GM12878 (cell line): ENCODE data around the gene CADM2. TPM values are rescaled to one million over a fixed set of nuclear protein-coding genes. Genes with fewer than 3 reads are reported as not detected.

Experiments
- ATAC-seq: fragments of 200-7000 bp; cut with Tn5 transposase; 3 replicates; pipeline ENCODE4 v1.9.1; 2020; ENCODE audit warnings: mild to moderate bottlenecking, moderate library complexity
- BruUV-seq: library from RNA; stranded (reverse); fragments of 400-500 nt; replicated peaks from 2 replicates; lab custom pipeline; 2021; lab: Mats Ljungman, UMichigan
- CTCF ChIA-PET: fragments of 300-600 bp; sonication (Branson Sonifier 250); formaldehyde crosslinking; extraction: SDS; loops from one replicate; lab custom pipeline; 2021; ENCODE audit warnings: inconsistent platforms; lab: Yijun Ruan, JAX
- POLR2A ChIA-PET: fragments of 350-600 bp; formaldehyde crosslinking; extraction: SDS; loops from one replicate; lab custom pipeline; 2021; ENCODE audit warnings: inconsistent platforms; lab: Charles Lee
- RAD21 ChIA-PET: fragments of 300-600 bp; sonication (Branson Sonifier 250); formaldehyde crosslinking; loops from one replicate; lab custom pipeline; 2023; ENCODE audit warnings: antibody characterized with exemption; ENCODE audit not compliant: unreplicated experiment; lab: Charles Lee
- SMC1A ChIA-PET: fragments of 300-600 bp; sonication (Branson Sonifier 250); formaldehyde crosslinking; loops from one replicate; lab custom pipeline; 2023; ENCODE audit not compliant: unreplicated experiment, uncharacterized antibody; lab: Charles Lee
- DNase-seq: peaks from one replicate; pipeline ENCODE4 v3.0.0-alpha.2; 2011; ENCODE audit warnings: low read depth, low spot score
- FAIRE-seq: peaks from 3 replicates; lab custom pipeline; 2011; peaks lifted over from hg19 to GRCh38; lab: Jason Lieb, UNC
- H2AFZ ChIP-seq: 2 replicates; pipeline ENCODE4 v1.6.0; 2011; ENCODE audit warnings: low read depth, low read length, control low read depth; ENCODE audit not compliant: control insufficient read depth
- H3K27ac ChIP-seq: 2 replicates; pipeline ENCODE4 v1.5.1; 2011; ENCODE audit warnings: control low read depth; ENCODE audit not compliant: control insufficient read depth, insufficient read depth
- H3K27me3 ChIP-seq, 2 experiments: replicated peaks in 1 of 2; 2 replicates each; pipeline versions ENCODE4 v1.6.0 to v1.6.1; 2011; ENCODE audit warnings: low read length in 1 of 2; ENCODE audit not compliant: control insufficient read depth in 2 of 2, insufficient read depth in 2 of 2
- H3K36me3 ChIP-seq, 2 experiments: 2 replicates each; pipeline ENCODE4 v1.5.1; 2011; ENCODE audit warnings: low read length in 1 of 2; ENCODE audit not compliant: control insufficient read depth in 2 of 2, insufficient read depth in 2 of 2
- H3K4me1 ChIP-seq: 2 replicates; pipeline ENCODE4 v1.6.1; 2011; ENCODE audit warnings: mild to moderate bottlenecking, low read length, moderate library complexity, mixed read lengths; ENCODE audit not compliant: control insufficient read depth, insufficient read depth
- H3K4me2 ChIP-seq: 2 replicates; pipeline ENCODE4 v1.6.0; 2011; ENCODE audit warnings: control low read depth; ENCODE audit not compliant: control insufficient read depth, insufficient read depth
- H3K4me3 ChIP-seq: fragments of 200-600 bp; sonication (generic); 2 replicates; pipeline ENCODE4 v1.5.1; 2016
- H3K79me2 ChIP-seq: 2 replicates; pipeline ENCODE4 v1.6.0; 2011; ENCODE audit warnings: low read length; ENCODE audit not compliant: control insufficient read depth, insufficient read depth
- H3K9ac ChIP-seq: 2 replicates; pipeline ENCODE4 v1.8.0; 2011; ENCODE audit warnings: low read length, control low read depth, mixed read lengths; ENCODE audit not compliant: control insufficient read depth, insufficient read depth
- H3K9me3 ChIP-seq: replicated peaks from 3 replicates; pipeline ENCODE4 v1.5.1; 2011; ENCODE audit warnings: mild to moderate bottlenecking, low read length; ENCODE audit not compliant: control insufficient read depth, insufficient read depth
- H4K20me1 ChIP-seq: 2 replicates; pipeline ENCODE4 v1.6.0; 2011; ENCODE audit not compliant: control insufficient read depth, insufficient read depth
- CBX5 ChIP-seq: sonication (generic); IDR thresholded peaks from 2 replicates; pipeline ENCODE4 v1.6.1; 2016; ENCODE audit warnings: low read depth, moderate library complexity, mild to moderate bottlenecking, inconsistent platforms
- EED ChIP-seq: sonication (generic); IDR thresholded peaks from 2 replicates; pipeline ENCODE4 v1.6.1; 2016; ENCODE audit warnings: antibody characterized with exemption, low read depth
- NFYA ChIP-seq: IDR thresholded peaks from 2 replicates; pipeline ENCODE4 v1.6.1; 2011; ENCODE audit warnings: low read depth, mild to moderate bottlenecking, low read length, improper control_type of control experiment, borderline replicate concordance
- NR2C1 ChIP-seq: fragments of 450-650 bp; IDR thresholded peaks from 2 replicates; pipeline ENCODE4 v1.6.1; 2017; ENCODE audit warnings: antibody characterized with exemption, mild to moderate bottlenecking, moderate library complexity
- NR2C2 ChIP-seq: IDR thresholded peaks from 2 replicates; pipeline ENCODE4 v1.6.1; 2011; ENCODE audit warnings: borderline replicate concordance, low read depth; ENCODE audit not compliant: control insufficient read depth, insufficient read length
- POLR2A ChIP-seq: IDR thresholded peaks from 2 replicates; pipeline ENCODE4 v1.6.1; 2011; ENCODE audit warnings: low read depth, mild to moderate bottlenecking, low read length
- RAD21 ChIP-seq: IDR thresholded peaks from 2 replicates; pipeline ENCODE4 v1.6.1; 2011; ENCODE audit warnings: mild to moderate bottlenecking, low read depth, low read length, moderate library complexity; ENCODE audit not compliant: insufficient read depth
- RCOR1 ChIP-seq: conservative IDR thresholded peaks from 2 replicates; pipeline ENCODE4 v1.6.1; 2012; ENCODE audit warnings: low read depth, low read length, improper control_type of control experiment
- SMAD1 ChIP-seq: fragments of 450-650 bp; IDR thresholded peaks from 2 replicates; pipeline ENCODE4 v1.6.1; 2018; ENCODE audit warnings: mild to moderate bottlenecking, low read depth; ENCODE audit not compliant: partially characterized antibody
- SMC3 ChIP-seq: IDR thresholded peaks from 2 replicates; pipeline ENCODE4 v1.6.1; 2011; ENCODE audit warnings: low read length, improper control_type of control experiment, borderline replicate concordance
- ZNF384 ChIP-seq: IDR thresholded peaks from 2 replicates; pipeline ENCODE4 v1.6.1; 2012; ENCODE audit warnings: low read depth, mild to moderate bottlenecking, low read length, improper control_type of control experiment, borderline replicate concordance
- WGBS: methylation state at CpG from one replicate; pipeline ENCODE4 v1.1.6; 2016; ENCODE audit warnings: low lambda C conversion rate; ENCODE audit not compliant: insufficient replicate concordance, insufficient coverage; ENCODE audit errors: missing lambda C conversion rate; 5-methylcytosine and 5-hydroxymethylcytosine counted together
- in situ Hi-C: fragments of 300-500 bp; cut with MboI; formaldehyde crosslinking; loops from 9 replicates; pipeline ENCODE4 v1.14.3; 2018; ENCODE audit warnings: mixed read lengths
- intact Hi-C: fragments of 100-400 bp; cut with micrococcal nuclease; formaldehyde crosslinking; loops from one replicate; pipeline ENCODE4 v1.14.2; 2022; ENCODE audit not compliant: unreplicated experiment
- polyA plus RNA-seq, 11 experiments: library from polyadenylated mRNA; depleted of rRNA in 4 of 11; unstranded in 6 of 11; stranded (reverse) in 5 of 11; fragments of >200 nt; fragmentation: Nextera tagmentation in 4 of 11; fragmentation: Illumina TruSeq in 1 of 11; extraction: Ambion mirVana in 4 of 11; extraction: Trizol in 1 of 11; gene quantifications; 1 replicate in 1 of 11; 2 replicates in 10 of 11; pipeline versions ENCODE4 v1.2.1 to v1.2.3, GENCODE V29; 2011 to 2016; ENCODE audit warnings: inconsistent platforms in 2 of 11, missing spikeins in 2 of 11, low read depth in 1 of 11
- total RNA-seq, 4 experiments: library from RNA; depleted of rRNA in 3 of 4; stranded (reverse); fragments of >200 nt in 3 of 4; fragmentation: Illumina TruSeq in 1 of 4; extraction: Trizol in 1 of 4; gene quantifications; 2 replicates each; pipeline versions ENCODE4 v1.2.1 to v1.2.3, GENCODE V29; 2013 to 2021
- TF ChIP-seq, protein P1 (sequence below): IDR thresholded peaks from 2 replicates; pipeline ENCODE4 v1.6.1; 2011; ENCODE audit warnings: mild to moderate bottlenecking, low read depth, low read length, moderate library complexity; ENCODE audit not compliant: insufficient replicate concordance
- TF ChIP-seq, protein P2 (sequence below): fragments of 450-650 bp; formaldehyde crosslinking; IDR thresholded peaks from 2 replicates; pipeline ENCODE4 v1.4.0; 2022; ENCODE audit warnings: mild to moderate bottlenecking, moderate library complexity
- TF ChIP-seq, protein P3 (sequence below): fragments of 450-650 bp; IDR thresholded peaks from 2 replicates; pipeline ENCODE4 v1.6.1; 2016; ENCODE audit warnings: mild to moderate bottlenecking
- TF ChIP-seq, protein P4 (sequence below), 3 experiments: IDR thresholded peaks in 2 of 3; conservative IDR thresholded peaks in 1 of 3; 2 replicates each; pipeline ENCODE4 v1.5.1; 2011; ENCODE audit warnings: low read depth in 3 of 3, low read length in 3 of 3, mild to moderate bottlenecking in 3 of 3, control low read depth in 2 of 3, moderate library complexity in 2 of 3, inconsistent platforms in 1 of 3, mixed read lengths in 1 of 3; ENCODE audit not compliant: control insufficient read depth in 2 of 3, insufficient read depth in 1 of 3; ENCODE audit errors: extremely low read depth in 1 of 3
- TF ChIP-seq, protein P5 (sequence below): IDR thresholded peaks from 2 replicates; pipeline ENCODE4 v1.6.1; 2012; ENCODE audit warnings: low read depth, low read length, improper control_type of control experiment

CADM2 gene
- total and polyA plus RNA-seq, 10 of the 15 experiments (the other 5 are each of a cell fraction or from before 2014, with no cell fraction given), result 0.13 TPM; not detected in 9

DNA sequence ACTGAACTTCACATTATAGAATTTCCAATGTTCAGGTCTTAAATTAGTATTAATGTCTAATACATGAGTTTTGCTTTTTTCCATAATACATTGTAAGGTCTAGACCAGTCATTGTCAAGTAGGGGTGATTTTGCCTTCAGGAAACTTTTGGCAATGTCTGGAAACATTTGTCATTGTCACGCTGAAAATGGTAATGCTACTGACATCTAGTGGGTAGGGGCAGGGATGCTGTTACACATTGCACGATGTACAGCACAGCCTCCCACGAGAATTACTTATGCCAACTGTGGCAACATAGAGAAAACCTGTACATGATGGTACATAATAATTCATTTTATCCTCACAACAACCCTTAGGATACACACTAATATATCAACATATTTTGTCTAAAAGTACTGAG, 384.1 kb downstream of the CADM2 start:
- FAIRE-seq, result peak; percentile 13
- DNase-seq, result no peak
- H3K4me1 ChIP-seq, result no peaks in the 10 kb centered on the region
- ChIA-PET POLR2A (no interaction called here), SMC1A (no interaction called here), RAD21 (no interaction called here), CTCF (no interaction called here)
- 27% methylated on average over 3 of the region's 3 CpGs for WGBS
- H3K4me3 ChIP-seq, result no peak overlapping the region
- H3K27me3 ChIP-seq, result no peaks in the 10 kb centered on the region
- intact Hi-C loops (loop anchor here (1.0 kb wide), 1 partner anchor 795 kb away; no protein-coding TSS in a partner anchor), in situ Hi-C loops (no loop called here)
- no TSS peak for BruUV-seq
- no peak overlapping the region for H3K9ac ChIP-seq
- no peak overlapping the region for H3K27ac ChIP-seq
- no peaks in the 10 kb centered on the region for H3K36me3 ChIP-seq
- no peak overlapping the region for H3K4me2 ChIP-seq
- peak; percentile 81 for ATAC-seq
- no peaks in the 10 kb centered on the region for H3K79me2 ChIP-seq
- H3K9me3 ChIP-seq, result no peaks in the 10 kb centered on the region
- no peaks in the 10 kb centered on the region for H4K20me1 ChIP-seq
- no peak overlapping the region for H2AFZ ChIP-seq
- TF ChIP-seq SMC3 (peak; percentile 23; the same call in 1 of the 2 replicates), NR2C1 (no peak), ZNF384 (no peak), POLR2A (no peak), RAD21 (peak; percentile 37; the same call in 1 of the 2 replicates), NR2C2 (no peak), RCOR1 (no peak), SMAD1 (no peak), EED (no peak), CBX5 (no peak), NFYA (no peak)
- TF ChIP-seq, protein P1, sequence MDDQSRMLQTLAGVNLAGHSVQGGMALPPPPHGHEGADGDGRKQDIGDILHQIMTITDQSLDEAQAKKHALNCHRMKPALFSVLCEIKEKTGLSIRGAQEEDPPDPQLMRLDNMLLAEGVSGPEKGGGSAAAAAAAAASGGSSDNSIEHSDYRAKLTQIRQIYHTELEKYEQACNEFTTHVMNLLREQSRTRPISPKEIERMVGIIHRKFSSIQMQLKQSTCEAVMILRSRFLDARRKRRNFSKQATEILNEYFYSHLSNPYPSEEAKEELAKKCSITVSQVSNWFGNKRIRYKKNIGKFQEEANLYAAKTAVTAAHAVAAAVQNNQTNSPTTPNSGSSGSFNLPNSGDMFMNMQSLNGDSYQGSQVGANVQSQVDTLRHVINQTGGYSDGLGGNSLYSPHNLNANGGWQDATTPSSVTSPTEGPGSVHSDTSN, result peak; percentile 67
- TF ChIP-seq, protein P2, sequence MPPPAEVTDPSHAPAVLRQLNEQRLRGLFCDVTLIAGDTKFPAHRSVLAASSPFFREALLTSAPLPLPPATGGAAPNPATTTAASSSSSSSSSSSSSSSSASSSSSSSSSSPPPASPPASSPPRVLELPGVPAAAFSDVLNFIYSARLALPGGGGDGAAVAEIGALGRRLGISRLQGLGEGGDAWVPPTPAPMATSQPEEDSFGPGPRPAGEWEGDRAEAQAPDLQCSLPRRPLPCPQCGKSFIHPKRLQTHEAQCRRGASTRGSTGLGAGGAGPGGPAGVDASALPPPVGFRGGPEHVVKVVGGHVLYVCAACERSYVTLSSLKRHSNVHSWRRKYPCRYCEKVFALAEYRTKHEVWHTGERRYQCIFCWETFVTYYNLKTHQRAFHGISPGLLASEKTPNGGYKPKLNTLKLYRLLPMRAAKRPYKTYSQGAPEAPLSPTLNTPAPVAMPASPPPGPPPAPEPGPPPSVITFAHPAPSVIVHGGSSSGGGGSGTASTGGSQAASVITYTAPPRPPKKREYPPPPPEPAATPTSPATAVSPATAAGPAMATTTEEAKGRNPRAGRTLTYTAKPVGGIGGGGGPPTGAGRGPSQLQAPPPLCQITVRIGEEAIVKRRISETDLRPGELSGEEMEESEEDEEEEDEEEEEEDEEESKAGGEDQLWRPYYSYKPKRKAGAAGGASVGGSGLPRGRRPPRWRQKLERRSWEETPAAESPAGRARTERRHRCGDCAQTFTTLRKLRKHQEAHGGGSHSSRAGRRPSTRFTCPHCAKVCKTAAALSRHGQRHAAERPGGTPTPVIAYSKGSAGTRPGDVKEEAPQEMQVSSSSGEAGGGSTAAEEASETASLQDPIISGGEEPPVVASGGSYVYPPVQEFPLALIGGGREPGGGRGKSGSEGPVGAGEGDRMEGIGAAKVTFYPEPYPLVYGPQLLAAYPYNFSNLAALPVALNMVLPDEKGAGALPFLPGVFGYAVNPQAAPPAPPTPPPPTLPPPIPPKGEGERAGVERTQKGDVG (CRISPR knock-in tag), result no peak
- TF ChIP-seq, protein P3, sequence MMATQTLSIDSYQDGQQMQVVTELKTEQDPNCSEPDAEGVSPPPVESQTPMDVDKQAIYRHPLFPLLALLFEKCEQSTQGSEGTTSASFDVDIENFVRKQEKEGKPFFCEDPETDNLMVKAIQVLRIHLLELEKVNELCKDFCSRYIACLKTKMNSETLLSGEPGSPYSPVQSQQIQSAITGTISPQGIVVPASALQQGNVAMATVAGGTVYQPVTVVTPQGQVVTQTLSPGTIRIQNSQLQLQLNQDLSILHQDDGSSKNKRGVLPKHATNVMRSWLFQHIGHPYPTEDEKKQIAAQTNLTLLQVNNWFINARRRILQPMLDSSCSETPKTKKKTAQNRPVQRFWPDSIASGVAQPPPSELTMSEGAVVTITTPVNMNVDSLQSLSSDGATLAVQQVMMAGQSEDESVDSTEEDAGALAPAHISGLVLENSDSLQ, result peak; percentile 67
- TF ChIP-seq, protein P4, sequence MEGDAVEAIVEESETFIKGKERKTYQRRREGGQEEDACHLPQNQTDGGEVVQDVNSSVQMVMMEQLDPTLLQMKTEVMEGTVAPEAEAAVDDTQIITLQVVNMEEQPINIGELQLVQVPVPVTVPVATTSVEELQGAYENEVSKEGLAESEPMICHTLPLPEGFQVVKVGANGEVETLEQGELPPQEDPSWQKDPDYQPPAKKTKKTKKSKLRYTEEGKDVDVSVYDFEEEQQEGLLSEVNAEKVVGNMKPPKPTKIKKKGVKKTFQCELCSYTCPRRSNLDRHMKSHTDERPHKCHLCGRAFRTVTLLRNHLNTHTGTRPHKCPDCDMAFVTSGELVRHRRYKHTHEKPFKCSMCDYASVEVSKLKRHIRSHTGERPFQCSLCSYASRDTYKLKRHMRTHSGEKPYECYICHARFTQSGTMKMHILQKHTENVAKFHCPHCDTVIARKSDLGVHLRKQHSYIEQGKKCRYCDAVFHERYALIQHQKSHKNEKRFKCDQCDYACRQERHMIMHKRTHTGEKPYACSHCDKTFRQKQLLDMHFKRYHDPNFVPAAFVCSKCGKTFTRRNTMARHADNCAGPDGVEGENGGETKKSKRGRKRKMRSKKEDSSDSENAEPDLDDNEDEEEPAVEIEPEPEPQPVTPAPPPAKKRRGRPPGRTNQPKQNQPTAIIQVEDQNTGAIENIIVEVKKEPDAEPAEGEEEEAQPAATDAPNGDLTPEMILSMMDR (IDR thresholded peaks at IDR 0.05 in 2 of 3, conservative IDR thresholded peaks at IDR 0.05 in 1 of 3; ENCODE audit: control insufficient read depth in 2 of 3, extremely low read depth in 1 of 3, insufficient read depth in 1 of 3, low read depth in 3 of 3, low read length in 3 of 3), result peak; percentile 43 to 49 (median 43); a peak in 3 of 6 replicates
- TF ChIP-seq, protein P5, sequence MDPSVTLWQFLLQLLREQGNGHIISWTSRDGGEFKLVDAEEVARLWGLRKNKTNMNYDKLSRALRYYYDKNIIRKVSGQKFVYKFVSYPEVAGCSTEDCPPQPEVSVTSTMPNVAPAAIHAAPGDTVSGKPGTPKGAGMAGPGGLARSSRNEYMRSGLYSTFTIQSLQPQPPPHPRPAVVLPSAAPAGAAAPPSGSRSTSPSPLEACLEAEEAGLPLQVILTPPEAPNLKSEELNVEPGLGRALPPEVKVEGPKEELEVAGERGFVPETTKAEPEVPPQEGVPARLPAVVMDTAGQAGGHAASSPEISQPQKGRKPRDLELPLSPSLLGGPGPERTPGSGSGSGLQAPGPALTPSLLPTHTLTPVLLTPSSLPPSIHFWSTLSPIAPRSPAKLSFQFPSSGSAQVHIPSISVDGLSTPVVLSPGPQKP, result no peak
